Jurkat, Clone E6-1 (cell line): ENCODE data around the gene SMIM41.

Experiments
- DNase-seq: peaks from one replicate; pipeline ENCODE4 v3.0.0-alpha.2; 2011; ENCODE audit warnings: low read depth, low spot score
- H3K4me3 ChIP-seq: 2 replicates; pipeline ENCODE4 v1.5.1; 2011; ENCODE audit warnings: mild to moderate bottlenecking, low read length, control low read depth, moderate library complexity

Gene SMIM41

GRCh38 chr12:52152905-52153317, 73.4 kb downstream of the SMIM41 start:
- H3K4me3 ChIP-seq, result no peak overlapping the region
- no peak for DNase-seq

- H3K4me3 ChIP-seq, result no peak overlapping the region
- no peak for DNase-seq
These were observed 75.8 kb downstream of the SMIM41 start for GRCh38 chr12:52155048-52155868.

GRCh38 chr12:52156311-52156710, 76.8 kb downstream of the SMIM41 start:
- DNase-seq, result no peak
- H3K4me3 ChIP-seq, result no peak overlapping the region

GRCh38 chr12:52156757-52157565, 77.5 kb downstream of the SMIM41 start:
- DNase-seq, result peak; percentile 27

GRCh38 chr12:52157566-52158150, 78.2 kb downstream of the SMIM41 start:
- no peak overlapping the region for H3K4me3 ChIP-seq
- DNase-seq, result no peak

More at GRCh38 chr12:52156757-52157565, 77.5 kb downstream of the SMIM41 start:
- no peak overlapping the region for H3K4me3 ChIP-seq
